CD4-positive, alpha-beta memory T cell (primary cell): ENCODE data around the gene TNIK. TPM values are rescaled to one million over a fixed set of nuclear protein-coding genes. Genes with fewer than 3 reads are reported as not detected.

Experiments used
- CTCF ChIA-PET: fragments of 350-600 bp; sonication (Branson Sonifier 250); formaldehyde crosslinking; loops from one replicate; lab custom pipeline; 2021; ENCODE audit warnings: inconsistent platforms; ENCODE audit not compliant: partially characterized antibody; lab: Charles Lee
- POLR2A ChIA-PET: fragments of 350-600 bp; sonication (Branson Sonifier 250); formaldehyde crosslinking; loops from one replicate; lab custom pipeline; 2021; ENCODE audit not compliant: partially characterized antibody; lab: Charles Lee
- DNase-seq, 5 donors: peaks; one replicate each; pipeline versions ENCODE4 v3.0.0 to v3.0.0-alpha.2; 2020 to 2022; ENCODE audit warnings: mixed read lengths in 1 of 5
- H3K27ac ChIP-seq: one replicate; pipeline ENCODE4 v1.7.0; 2013; ENCODE audit warnings: low read depth, low read length
- H3K27me3 ChIP-seq: 2 replicates; pipeline ENCODE4 v1.7.0; 2013; ENCODE audit warnings: mild to moderate bottlenecking, low read length, moderate library complexity; ENCODE audit not compliant: insufficient read depth
- H3K36me3 ChIP-seq: 2 replicates; pipeline ENCODE4 v1.7.0; 2013; ENCODE audit warnings: mild to moderate bottlenecking, low read length, moderate library complexity; ENCODE audit not compliant: insufficient read depth
- H3K4me1 ChIP-seq: 2 replicates; pipeline ENCODE4 v1.7.0; 2013; ENCODE audit warnings: mild to moderate bottlenecking, low read length, moderate library complexity; ENCODE audit not compliant: insufficient read depth
- H3K4me3 ChIP-seq, 2 donors: one replicate each; pipeline ENCODE4 v1.7.0; 2013; ENCODE audit warnings: low read length in 2 of 2, mild to moderate bottlenecking in 1 of 2
- H3K9me3 ChIP-seq, 2 donors: one replicate each; pipeline ENCODE4 v1.7.0; 2013; ENCODE audit warnings: low read length in 2 of 2, control low read depth in 1 of 2; ENCODE audit not compliant: control insufficient read depth in 1 of 2
- H3K27ac Mint-ChIP-seq, 7 donors: one replicate each; pipeline ENCODE4 v1.8.0; 2020 to 2021; ENCODE audit warnings: mixed read lengths in 7 of 7, mild to moderate bottlenecking in 6 of 7, inconsistent platforms in 3 of 7, moderate library complexity in 3 of 7
- H3K27me3 Mint-ChIP-seq, 2 donors: one replicate each; pipeline ENCODE4 v1.8.0; 2020 to 2021; ENCODE audit warnings: mixed read lengths in 2 of 2
- H3K36me3 Mint-ChIP-seq, 2 donors: one replicate each; pipeline ENCODE4 v1.8.0; 2020 to 2021; ENCODE audit warnings: mixed read lengths in 2 of 2, inconsistent platforms in 1 of 2, mild to moderate bottlenecking in 1 of 2
- H3K4me1 Mint-ChIP-seq, 4 donors: one replicate each; pipeline ENCODE4 v1.8.0; 2020 to 2021; ENCODE audit warnings: mixed read lengths in 4 of 4, mild to moderate bottlenecking in 1 of 4
- H3K4me3 Mint-ChIP-seq, 8 donors: one replicate each; pipeline ENCODE4 v1.8.0; 2020 to 2021; ENCODE audit warnings: mixed read lengths in 8 of 8, mild to moderate bottlenecking in 7 of 8, moderate library complexity in 6 of 8, inconsistent platforms in 3 of 8
- H3K9me3 Mint-ChIP-seq, 8 donors: one replicate each; pipeline ENCODE4 v1.8.0; 2020 to 2021; ENCODE audit warnings: mixed read lengths in 8 of 8, mild to moderate bottlenecking in 5 of 8, inconsistent platforms in 3 of 8, moderate library complexity in 1 of 8
- intact Hi-C: fragments of 100-400 bp; cut with micrococcal nuclease; formaldehyde crosslinking; loops from one replicate; pipeline ENCODE4 v1.15.1; 2023
- polyA plus RNA-seq, 2 donors: library from polyadenylated mRNA; unstranded; fragments of 300-500 nt; fragmentation: Illumina TruSeq; gene quantifications; one replicate each; pipeline ENCODE4 v1.2.3, GENCODE V29; 2021
- total RNA-seq, 2 experiments: library from RNA; stranded (reverse); gene quantifications; one replicate each; pipeline ENCODE4 v1.2.3, GENCODE V29; 2021

TNIK gene
- total and polyA plus RNA-seq, 4 experiments from 2014 or later = 14.6 to 93.5 (median 58.1) TPM

DNA sequence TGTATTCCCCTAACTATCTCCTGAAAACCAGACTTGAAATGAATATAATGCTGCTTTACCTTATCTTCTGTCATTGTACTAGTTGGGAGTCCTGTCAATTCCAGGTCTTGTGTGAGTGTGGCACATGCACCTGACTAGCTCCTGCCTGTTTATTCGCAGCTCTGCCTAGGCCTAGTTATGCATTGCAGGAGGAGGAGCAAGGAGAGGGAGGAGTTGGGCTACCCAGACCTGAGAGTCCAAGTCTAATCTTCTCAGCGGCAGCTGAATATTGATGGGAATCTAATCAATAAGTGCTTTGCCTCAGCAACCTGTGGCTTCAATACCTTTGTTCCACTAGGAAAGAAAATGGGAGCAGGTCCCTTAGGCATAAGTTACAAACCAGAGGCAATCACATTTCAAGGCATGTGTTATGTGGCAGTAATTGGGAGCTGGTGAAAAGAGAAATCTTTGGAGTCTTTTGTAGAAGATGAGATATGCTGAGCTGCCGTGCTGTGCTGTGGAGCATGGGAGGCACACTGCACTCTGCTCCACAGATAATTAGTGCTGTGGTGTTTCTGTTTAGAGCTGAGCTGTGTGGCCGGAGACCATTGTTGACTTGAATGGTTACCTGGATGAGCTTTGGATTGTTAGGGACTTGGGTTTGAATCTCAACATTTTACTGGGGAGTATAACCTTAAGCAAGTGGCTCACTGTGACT is 433.5 kb downstream of the TNIK start, which contains the start of gene SLC2A2:
SLC2A2 (minus strand) TSS at position 124 of the 697 bp plus-strand sequence; CDS start at position 74, 50 bp downstream.
- intact Hi-C loops = no loop called here
- no peaks in the 10 kb centered on the region for H3K36me3 Mint-ChIP-seq
- peak within 1 kb of the TSS in 1 of 8 donors; percentile 40 for H3K4me3 Mint-ChIP-seq
- ChIA-PET CTCF (no interaction called here), POLR2A (no interaction called here)
- Histone ChIP-seq H3K4me3 (no peak within 1 kb of the TSS), H3K4me1 (peaks cover 5% of the 10 kb centered on the region), H3K9me3 (no peaks in the 10 kb centered on the region), H3K27ac (no peak within 1 kb of the TSS), H3K36me3 (no peaks in the 10 kb centered on the region), H3K27me3 (peaks cover 4% of the 10 kb centered on the region)
- H3K9me3 Mint-ChIP-seq = no peaks in the 10 kb centered on the region
- peaks cover 0 to 6% (median 0%) of the 10 kb centered on the region in 4 donors for H3K4me1 Mint-ChIP-seq
- peaks cover 5 to 17% of the 10 kb centered on the region in 2 donors for H3K27me3 Mint-ChIP-seq
- DNase-seq = no peak
- no peak within 1 kb of the TSS for H3K27ac Mint-ChIP-seq

- intact Hi-C loops = no loop called here
- POLR2A ChIA-PET = no interaction called here
- Histone ChIP-seq H3K27ac (no peak overlapping the region), H3K36me3 (no peaks in the 10 kb centered on the region), H3K4me1 (peaks cover 2% of the 10 kb centered on the region), H3K9me3 (no peaks in the 10 kb centered on the region), H3K27me3 (peaks cover 4% of the 10 kb centered on the region), H3K4me3 (no peak overlapping the region)
- Mint-ChIP-seq H3K4me3 (no peak overlapping the region), H3K4me1 (peaks cover 0 to 6% (median 0%) of the 10 kb centered on the region in 4 donors), H3K27me3 (peaks cover 5 to 20% of the 10 kb centered on the region in 2 donors), H3K9me3 (no peaks in the 10 kb centered on the region), H3K27ac (no peak overlapping the region), H3K36me3 (no peaks in the 10 kb centered on the region)
- DNase-seq = no peak
- CTCF ChIA-PET = no interaction called here
These were observed 436.6 kb downstream of the TNIK start for GRCh38 chr3:171023566-171023965.

DNA sequence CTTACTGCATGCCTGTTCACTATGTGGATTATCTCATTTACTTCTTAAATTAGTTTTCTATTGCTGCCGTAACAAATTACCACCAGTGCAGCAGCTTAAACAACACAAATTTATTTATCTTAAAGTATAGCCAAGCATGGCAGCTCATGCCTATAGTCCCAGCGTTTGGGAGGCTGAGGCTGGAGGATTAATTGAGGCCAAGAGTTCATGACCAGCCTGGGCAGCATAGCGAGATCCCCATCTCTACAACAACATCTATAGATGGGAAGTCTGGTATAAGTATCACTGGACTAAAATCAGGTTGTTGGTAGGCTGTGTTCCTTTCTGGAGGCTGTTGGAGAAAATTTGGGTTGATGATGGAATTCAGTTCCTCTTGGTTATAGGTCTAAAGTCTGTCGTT is 438.8 kb downstream of the TNIK start:
- no peaks in the 10 kb centered on the region for H3K4me1 Mint-ChIP-seq
- intact Hi-C loops = no loop called here
- no peaks in the 10 kb centered on the region for H3K9me3 Mint-ChIP-seq
- H3K27ac ChIP-seq = no peak overlapping the region
- no peak for DNase-seq
- H3K4me3 Mint-ChIP-seq = no peak overlapping the region
- ChIA-PET POLR2A (no interaction called here), CTCF (interaction anchor here (1.6 kb wide), 1 partner anchor 25 kb away, joined by 4 read pairs; no protein-coding TSS in a partner anchor)
- no peak overlapping the region for H3K4me3 ChIP-seq
- H3K27ac Mint-ChIP-seq = no peak overlapping the region
- H3K4me1 ChIP-seq = no peaks in the 10 kb centered on the region
- peaks cover 7 to 14% of the 10 kb centered on the region in 2 donors for H3K27me3 Mint-ChIP-seq
- no peaks in the 10 kb centered on the region for H3K36me3 ChIP-seq
- H3K27me3 ChIP-seq = no peaks in the 10 kb centered on the region
- H3K36me3 Mint-ChIP-seq = no peaks in the 10 kb centered on the region
- no peaks in the 10 kb centered on the region for H3K9me3 ChIP-seq

DNA sequence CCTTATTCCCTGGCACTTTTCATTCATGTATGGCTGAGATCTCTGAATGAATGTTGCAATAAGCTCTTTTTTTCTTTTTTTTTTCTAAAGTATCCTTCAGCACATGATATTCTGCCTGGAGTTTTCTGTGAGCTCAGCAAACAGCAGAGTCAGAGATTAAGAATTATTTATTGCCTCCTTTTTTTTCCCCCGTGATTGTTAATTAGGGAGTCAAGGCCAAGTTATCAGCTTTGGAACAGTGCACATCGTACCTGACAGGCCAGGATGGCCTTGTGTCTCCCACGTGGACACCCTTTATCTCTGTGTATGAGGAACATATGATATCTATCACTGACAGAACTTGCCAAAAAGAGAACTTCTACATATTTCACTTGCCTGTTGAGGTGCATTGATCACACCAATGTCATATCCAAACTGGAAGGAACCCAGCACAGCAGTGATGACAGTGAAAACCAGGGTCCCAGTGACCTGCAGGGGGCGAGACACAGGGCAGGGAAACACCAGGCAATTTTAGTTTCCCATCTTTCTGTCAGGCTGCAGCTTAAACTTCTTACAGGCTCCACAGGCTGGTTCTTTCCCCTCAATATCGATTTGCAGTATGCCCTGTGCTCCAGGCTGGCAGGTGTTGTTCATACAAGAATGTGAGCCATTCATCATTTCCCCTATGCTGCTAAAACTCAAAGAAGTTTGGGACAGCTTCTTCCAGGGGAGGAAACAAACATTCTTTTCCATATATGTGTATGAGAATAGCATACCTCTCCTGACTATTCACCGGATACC is 441.9 kb downstream of the TNIK start:
- no peak overlapping the region for H3K4me3 ChIP-seq
- Mint-ChIP-seq H3K9me3 (no peaks in the 10 kb centered on the region), H3K36me3 (no peaks in the 10 kb centered on the region), H3K4me3 (no peak overlapping the region), H3K4me1 (no peaks in the 10 kb centered on the region), H3K27ac (no peak overlapping the region), H3K27me3 (peaks cover 6 to 9% of the 10 kb centered on the region in 2 donors)
- no peaks in the 10 kb centered on the region for H3K36me3 ChIP-seq
- H3K9me3 ChIP-seq = no peaks in the 10 kb centered on the region
- H3K4me1 ChIP-seq = no peaks in the 10 kb centered on the region
- H3K27me3 ChIP-seq = no peaks in the 10 kb centered on the region
- no peak overlapping the region for H3K27ac ChIP-seq
- CTCF ChIA-PET = no interaction called here
- intact Hi-C loops = no loop called here
- POLR2A ChIA-PET = no interaction called here
- no peak for DNase-seq

GRCh38 chr3:171013822-171014748 is 446.1 kb downstream of the TNIK start:
- Mint-ChIP-seq H3K27ac (no peak overlapping the region), H3K4me3 (no peak overlapping the region), H3K27me3 (peaks cover 3 to 11% of the 10 kb centered on the region in 2 donors), H3K36me3 (no peaks in the 10 kb centered on the region), H3K9me3 (no peaks in the 10 kb centered on the region), H3K4me1 (no peaks in the 10 kb centered on the region)
- no peaks in the 10 kb centered on the region for H3K4me1 ChIP-seq
- H3K27ac ChIP-seq = no peak overlapping the region
- no peaks in the 10 kb centered on the region for H3K27me3 ChIP-seq
- DNase-seq = no peak
- no peak overlapping the region for H3K4me3 ChIP-seq
- POLR2A ChIA-PET = no interaction called here
- intact Hi-C loops = no loop called here
- CTCF ChIA-PET = no interaction called here
- H3K9me3 ChIP-seq = no peaks in the 10 kb centered on the region
- H3K36me3 ChIP-seq = no peaks in the 10 kb centered on the region

DNA sequence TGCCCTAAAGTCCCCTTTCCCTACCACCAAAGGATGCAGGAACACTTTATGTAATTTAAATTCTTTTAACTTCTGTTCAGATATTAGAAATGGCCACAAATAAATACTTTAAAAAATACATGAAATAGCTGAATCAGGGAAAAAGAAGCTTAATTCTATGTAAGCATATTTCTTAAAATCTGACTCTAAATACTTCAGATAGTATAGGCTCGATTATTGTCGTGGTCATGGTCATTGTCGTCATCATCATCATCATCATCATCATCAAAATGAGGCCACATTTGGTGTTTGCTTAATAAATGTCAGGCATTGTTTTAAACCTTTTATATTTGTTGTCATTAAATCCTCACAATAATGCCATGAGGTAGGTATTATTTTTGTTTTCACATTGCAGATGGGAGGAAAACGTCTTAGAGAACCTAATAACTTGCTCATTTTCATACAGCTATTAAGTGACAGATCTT is 448.3 kb downstream of the TNIK start:
- no peak overlapping the region for H3K4me3 Mint-ChIP-seq

More for the DNA sequence above, 448.3 kb downstream of the TNIK start:
- Histone ChIP-seq H3K4me3 (no peak overlapping the region), H3K27me3 (no peaks in the 10 kb centered on the region), H3K27ac (no peak overlapping the region), H3K9me3 (no peaks in the 10 kb centered on the region), H3K36me3 (no peaks in the 10 kb centered on the region), H3K4me1 (no peaks in the 10 kb centered on the region)
- Mint-ChIP-seq H3K27me3 (peaks cover 3 to 5% of the 10 kb centered on the region in 2 donors), H3K4me1 (no peaks in the 10 kb centered on the region), H3K9me3 (no peaks in the 10 kb centered on the region), H3K36me3 (no peaks in the 10 kb centered on the region), H3K27ac (no peak overlapping the region)
- no peak for DNase-seq
- intact Hi-C loops = no loop called here
- ChIA-PET CTCF (no interaction called here), POLR2A (no interaction called here)
